GM12872 (cell line): Measurements from ENCODE around the gene ARL11.

Source experiments
- TF ChIP-seq, protein P1 (sequence below): IDR thresholded peaks from 3 replicates; pipeline ENCODE4 v1.5.1; 2011; ENCODE audit warnings: low read depth, mild to moderate bottlenecking, low read length, moderate library complexity; ENCODE audit not compliant: insufficient read depth

Gene ARL11

DNA sequence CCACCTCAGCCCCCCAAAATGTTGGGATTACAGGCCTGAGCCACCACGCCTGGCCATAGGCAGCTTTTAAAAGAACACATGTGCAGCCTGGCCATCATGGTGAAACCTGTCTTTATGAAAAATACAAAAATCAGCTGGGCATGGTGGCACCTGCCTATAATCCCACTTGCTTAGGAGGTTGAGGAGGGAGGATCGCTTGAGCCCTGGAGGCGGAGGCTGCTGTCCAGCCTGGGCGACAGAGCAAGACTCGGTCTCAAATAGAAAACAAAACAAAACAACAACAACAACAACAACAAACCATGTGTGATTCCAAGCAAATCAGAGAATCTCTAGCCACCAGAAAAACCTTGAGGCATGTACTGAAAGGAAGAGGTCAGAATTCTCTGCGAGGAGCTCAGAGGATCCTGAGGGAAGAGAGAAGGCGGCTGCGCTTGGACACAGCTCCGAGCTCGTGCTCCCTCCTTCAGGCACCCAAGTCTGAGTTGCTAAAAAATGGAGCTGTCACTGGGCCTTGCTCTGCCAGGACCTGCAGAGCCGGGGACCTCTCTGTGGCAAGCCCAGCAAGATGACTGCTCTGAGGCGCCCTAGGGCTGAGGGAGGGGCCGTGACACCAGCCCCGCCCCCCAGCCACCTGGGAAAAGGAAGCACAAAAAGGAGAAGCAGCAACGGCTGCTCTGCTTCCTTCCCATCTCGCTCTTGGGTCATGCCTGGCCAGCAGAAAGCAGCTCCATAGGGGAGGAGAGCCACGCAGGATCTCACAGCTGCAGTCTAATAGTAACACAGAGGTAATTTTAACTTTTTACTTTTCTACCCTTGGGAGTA lies at the start of gene ARL11:
Gene ARL11 (plus strand): TSS at position 677 of the 822 bp plus-strand sequence. CDS start 1,941 bp downstream, outside the sequence.
- TF ChIP-seq, protein P1, sequence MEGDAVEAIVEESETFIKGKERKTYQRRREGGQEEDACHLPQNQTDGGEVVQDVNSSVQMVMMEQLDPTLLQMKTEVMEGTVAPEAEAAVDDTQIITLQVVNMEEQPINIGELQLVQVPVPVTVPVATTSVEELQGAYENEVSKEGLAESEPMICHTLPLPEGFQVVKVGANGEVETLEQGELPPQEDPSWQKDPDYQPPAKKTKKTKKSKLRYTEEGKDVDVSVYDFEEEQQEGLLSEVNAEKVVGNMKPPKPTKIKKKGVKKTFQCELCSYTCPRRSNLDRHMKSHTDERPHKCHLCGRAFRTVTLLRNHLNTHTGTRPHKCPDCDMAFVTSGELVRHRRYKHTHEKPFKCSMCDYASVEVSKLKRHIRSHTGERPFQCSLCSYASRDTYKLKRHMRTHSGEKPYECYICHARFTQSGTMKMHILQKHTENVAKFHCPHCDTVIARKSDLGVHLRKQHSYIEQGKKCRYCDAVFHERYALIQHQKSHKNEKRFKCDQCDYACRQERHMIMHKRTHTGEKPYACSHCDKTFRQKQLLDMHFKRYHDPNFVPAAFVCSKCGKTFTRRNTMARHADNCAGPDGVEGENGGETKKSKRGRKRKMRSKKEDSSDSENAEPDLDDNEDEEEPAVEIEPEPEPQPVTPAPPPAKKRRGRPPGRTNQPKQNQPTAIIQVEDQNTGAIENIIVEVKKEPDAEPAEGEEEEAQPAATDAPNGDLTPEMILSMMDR: no peak

DNA sequence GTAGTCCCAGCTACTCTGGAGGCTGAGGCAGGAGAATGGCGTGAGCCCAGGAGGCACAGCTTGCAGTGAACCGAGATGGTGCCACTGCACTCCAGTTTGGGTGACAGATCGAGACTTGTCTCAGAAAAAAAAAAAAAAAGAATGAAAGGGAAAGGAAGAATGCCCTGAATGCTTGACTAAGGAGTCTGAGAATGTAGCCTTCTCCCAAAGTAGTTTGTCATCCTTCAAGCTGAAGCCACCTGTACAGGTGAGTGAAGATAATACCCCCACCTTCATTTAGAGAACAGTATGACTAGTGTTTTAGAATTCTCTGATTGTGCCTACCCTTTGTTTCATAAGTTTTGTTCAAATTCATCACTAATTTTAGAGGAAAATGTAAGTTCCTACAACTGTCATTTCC lies 48.8 kb upstream of the ARL11 start:
- TF ChIP-seq, protein P1: no peak

DNA sequence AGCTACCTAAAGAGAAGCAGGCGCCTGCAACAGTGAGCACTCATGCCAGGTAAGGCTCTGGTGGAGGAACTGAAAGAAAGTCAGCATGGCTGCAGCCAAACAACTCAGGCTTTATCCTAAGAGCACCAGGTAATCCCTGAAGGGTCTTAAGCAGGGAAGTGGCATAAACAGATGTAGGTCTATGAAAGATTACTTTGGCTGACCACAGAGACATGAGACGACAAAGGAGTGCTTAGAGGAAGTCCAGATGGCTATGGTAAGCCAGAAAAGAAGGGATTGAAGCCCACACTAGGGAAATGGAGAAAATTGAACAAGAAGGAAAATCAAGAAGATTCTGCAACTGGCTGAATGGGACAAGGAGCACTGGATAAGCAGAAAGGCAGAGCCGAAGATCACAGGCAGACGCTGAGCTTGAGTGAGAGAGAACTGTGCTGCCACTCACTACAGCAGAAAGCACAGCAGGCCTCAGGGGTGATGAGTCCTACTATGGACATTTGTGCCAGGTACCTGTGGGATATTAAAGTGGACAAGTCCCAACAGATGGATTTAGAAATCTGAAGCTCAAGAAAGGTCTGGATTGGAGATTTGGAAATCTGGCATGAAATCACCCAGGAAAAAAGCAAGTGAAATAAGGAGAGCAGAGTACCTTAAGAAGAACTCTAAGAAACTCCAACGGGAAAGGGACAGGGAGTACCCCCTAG lies 47.2 kb upstream of the ARL11 start:
- TF ChIP-seq, protein P1: no peak

DNA sequence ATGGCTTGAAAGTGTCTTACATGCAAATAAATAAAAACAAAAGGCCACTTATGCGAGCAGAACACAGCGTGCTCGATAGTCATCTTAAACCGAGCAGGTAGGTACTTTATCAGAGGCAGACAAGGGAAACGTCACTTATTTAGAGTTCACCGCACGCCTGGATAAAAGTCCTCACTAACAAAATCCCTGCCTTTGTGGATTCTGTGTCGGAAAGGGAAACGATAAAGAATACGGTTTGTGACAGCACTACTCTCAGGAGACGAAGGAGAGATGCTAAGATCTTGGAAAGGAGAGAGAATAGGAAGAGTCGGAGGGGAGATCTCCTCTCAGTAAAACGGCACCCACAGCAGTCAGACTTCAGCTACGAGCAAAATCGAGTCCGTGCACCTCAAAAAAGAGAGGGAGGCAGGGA lies 43.5 kb upstream of the ARL11 start:
- TF ChIP-seq, protein P1: no peak

DNA sequence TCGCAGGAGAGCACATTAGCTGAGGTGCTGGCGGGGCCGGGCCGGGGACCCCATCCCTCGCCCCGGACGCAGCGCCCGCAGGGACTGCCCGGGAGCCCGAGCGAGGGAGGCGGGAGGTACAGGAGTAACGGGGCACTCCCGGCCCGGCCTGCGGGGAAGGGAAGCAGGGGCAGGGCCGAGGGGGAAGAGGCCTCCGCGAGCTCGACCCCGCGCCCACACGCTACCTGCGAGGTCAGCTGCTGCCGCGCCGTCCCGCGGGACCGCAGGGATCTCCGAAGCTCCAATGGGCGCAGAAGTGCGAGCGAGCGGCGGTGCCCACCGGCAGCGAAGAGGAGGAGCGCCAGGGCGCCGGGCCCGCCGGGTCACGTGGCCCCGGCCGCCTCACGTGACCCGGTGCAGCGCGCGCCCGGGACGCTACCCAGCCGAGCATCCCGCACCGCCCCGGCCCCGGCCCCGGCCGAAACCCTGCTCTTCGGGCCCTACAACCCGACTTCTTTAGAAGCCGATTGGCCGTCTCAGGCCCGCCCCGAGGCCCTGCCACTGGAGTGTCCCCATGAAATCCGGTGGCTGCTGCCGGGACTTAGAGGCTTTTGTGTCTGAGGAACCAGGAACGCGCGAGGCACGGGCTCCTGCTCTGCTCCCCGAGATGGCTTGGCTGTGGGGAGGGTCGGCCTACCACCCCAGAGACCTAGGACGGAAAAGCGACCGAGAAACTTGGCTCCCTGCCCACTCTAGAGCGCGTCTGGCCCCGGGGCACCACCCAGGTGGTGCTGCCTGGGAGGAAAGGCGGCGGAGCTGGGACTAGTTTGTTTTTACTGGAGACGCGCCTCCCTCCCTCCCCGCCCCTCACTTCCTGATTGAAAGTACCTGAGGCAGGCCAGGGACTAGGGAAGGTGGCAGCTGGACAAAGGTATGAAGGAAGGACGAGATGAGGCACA lies 42.8 kb upstream of the ARL11 start, which contains the start of gene RCBTB1:
Gene RCBTB1 (minus strand): TSS at position 339 of the 938 bp plus-strand sequence. CDS start 18,279 bp downstream, outside the sequence.
- TF ChIP-seq, protein P1: no peak

DNA sequence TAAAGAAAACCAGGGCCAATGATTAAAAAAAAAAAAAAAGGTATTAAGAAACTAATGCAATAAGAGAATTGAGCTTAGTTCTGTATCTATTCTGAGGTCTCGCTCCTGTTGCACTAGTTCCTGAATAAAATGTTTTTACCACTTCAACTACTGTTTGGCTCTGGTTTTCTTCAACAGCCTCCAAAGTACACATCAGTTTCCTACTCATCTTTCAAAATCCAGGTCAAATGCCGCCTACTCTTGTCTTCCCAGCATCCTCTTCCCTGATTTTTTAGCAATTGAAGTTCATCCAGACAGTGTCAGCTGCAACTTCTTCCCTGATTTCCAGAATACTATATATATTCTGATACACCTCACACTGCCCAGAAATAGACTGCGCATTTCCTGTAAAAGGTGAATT lies 41.6 kb upstream of the ARL11 start:
- TF ChIP-seq, protein P1: no peak

DNA sequence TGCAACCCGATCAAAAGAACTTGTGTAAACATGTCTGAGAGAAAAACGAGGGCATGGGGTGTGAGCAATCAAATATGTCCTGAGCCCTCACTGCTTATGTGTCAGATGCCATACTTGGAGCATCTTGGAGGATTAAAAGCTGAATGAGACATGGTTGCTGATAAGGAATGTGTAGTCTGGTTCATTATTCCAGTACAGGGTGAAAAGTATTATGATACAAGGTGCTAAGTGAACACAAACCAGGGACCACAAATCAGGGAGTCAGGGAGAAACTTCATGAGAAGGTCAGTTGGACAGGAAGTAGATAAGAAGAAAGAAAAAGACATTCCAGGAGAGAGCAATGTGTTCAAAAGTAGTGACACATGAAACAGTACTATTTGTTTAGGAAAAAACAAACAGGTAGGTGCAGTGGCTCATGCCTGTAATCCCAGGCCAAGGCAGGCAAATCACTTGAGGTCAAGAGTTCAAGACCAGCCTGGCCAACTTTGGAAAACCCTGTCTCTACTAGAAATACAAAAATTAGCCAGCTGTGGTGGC lies 40.9 kb upstream of the ARL11 start:
- TF ChIP-seq, protein P1: no peak
